HepG2 (cell line): ENCODE measurements around the gene YIF1A. TPM values are rescaled to one million over a fixed set of nuclear protein-coding genes. Genes with fewer than 3 reads are reported as not detected.

Experiments
- CEBPB ChIP-seq: IDR thresholded peaks from 2 replicates; pipeline ENCODE4 v1.6.1; 2011; ENCODE audit warnings: low read depth, low read length, improper control_type of control experiment, borderline replicate concordance
- DDIT3 ChIP-seq: sonication (generic); formaldehyde crosslinking; IDR thresholded peaks from 2 replicates; pipeline ENCODE4 v1.4.0; 2020; ENCODE audit warnings: mild to moderate bottlenecking, missing genetic modification reagents
- ERF ChIP-seq: IDR thresholded peaks from 2 replicates; pipeline ENCODE4 v1.6.1; 2018; ENCODE audit warnings: missing biosample characterization, missing genetic modification reagents
- ETS1 ChIP-seq: sonication (generic); formaldehyde crosslinking; IDR thresholded peaks from 2 replicates; pipeline ENCODE4 v1.4.0; 2020; ENCODE audit warnings: missing genetic modification reagents
- FOXO1 ChIP-seq: sonication (generic); formaldehyde crosslinking; IDR thresholded peaks from 2 replicates; pipeline ENCODE4 v1.4.0; 2020; ENCODE audit warnings: missing genetic modification reagents
- HNF1B ChIP-seq: sonication (generic); formaldehyde crosslinking; IDR thresholded peaks from 2 replicates; pipeline ENCODE4 v1.5.1; 2020; ENCODE audit warnings: mild to moderate bottlenecking, moderate library complexity, missing genetic modification reagents
- KDM1A ChIP-seq: IDR thresholded peaks from 2 replicates; pipeline ENCODE4 v1.6.1; 2016; ENCODE audit warnings: missing compliant biosample characterization
- KLF16 ChIP-seq, 2 experiments: sonication (generic) in 1 of 2; formaldehyde crosslinking in 1 of 2; IDR thresholded peaks; 2 replicates each; pipeline versions ENCODE4 v1.6.1 to v1.8.0; 2016 to 2023; ENCODE audit warnings: missing genetic modification reagents in 2 of 2, missing compliant biosample characterization in 1 of 2
- NFRKB ChIP-seq: fragments of 450-650 bp; IDR thresholded peaks from 2 replicates; pipeline ENCODE4 v1.6.1; 2017
- NONO ChIP-seq, 2 experiments: fragments of 450-650 bp in 1 of 2; sonication (generic) in 1 of 2; formaldehyde crosslinking in 1 of 2; IDR thresholded peaks in 1 of 2; conservative IDR thresholded peaks in 1 of 2; 2 replicates each; pipeline versions ENCODE4 v1.6.1 to v1.8.0; 2017 to 2022; ENCODE audit warnings: mild to moderate bottlenecking in 1 of 2, missing genetic modification reagents in 1 of 2, moderate library complexity in 1 of 2
- POGZ ChIP-seq: sonication (generic); formaldehyde crosslinking; IDR thresholded peaks from 2 replicates; pipeline ENCODE4 v1.4.0; 2020; ENCODE audit warnings: mild to moderate bottlenecking, missing genetic modification reagents
- SATB2 ChIP-seq: sonication (generic); formaldehyde crosslinking; IDR thresholded peaks from 2 replicates; pipeline ENCODE4 v1.5.0; 2020; ENCODE audit warnings: missing genetic modification reagents
- SMARCC2 ChIP-seq: fragments of 450-650 bp; IDR thresholded peaks from 2 replicates; pipeline ENCODE4 v1.6.1; 2017; ENCODE audit warnings: antibody characterized with exemption, mild to moderate bottlenecking
- TCF7L2 ChIP-seq: IDR thresholded peaks from 2 replicates; pipeline ENCODE4 v1.6.1; 2011; ENCODE audit warnings: mild to moderate bottlenecking, low read depth, low read length, moderate library complexity
- ZMYM3 ChIP-seq: sonication (generic); formaldehyde crosslinking; IDR thresholded peaks from 2 replicates; pipeline ENCODE4 v1.5.1; 2020; ENCODE audit warnings: mild to moderate bottlenecking, missing genetic modification reagents
- ZNF260 ChIP-seq: sonication (generic); formaldehyde crosslinking; IDR thresholded peaks from 2 replicates; pipeline ENCODE4 v1.4.0; 2020; ENCODE audit warnings: missing genetic modification reagents, low read depth, mild to moderate bottlenecking, borderline replicate concordance
- ZNF317 ChIP-seq: sonication (generic); formaldehyde crosslinking; IDR thresholded peaks from 2 replicates; pipeline ENCODE4 v1.5.0; 2020; ENCODE audit warnings: mild to moderate bottlenecking, missing genetic modification reagents
- ZNF644 ChIP-seq: IDR thresholded peaks from 2 replicates; pipeline ENCODE4 v1.6.1; 2016; ENCODE audit warnings: low read depth
- ZNF777 ChIP-seq: sonication (generic); formaldehyde crosslinking; IDR thresholded peaks from 2 replicates; pipeline ENCODE4 v1.4.0; 2020; ENCODE audit warnings: missing genetic modification reagents
- polyA plus RNA-seq, 8 experiments: library from polyadenylated mRNA; depleted of rRNA in 3 of 8; stranded (reverse) in 7 of 8; unstranded in 1 of 8; fragments of >200 nt; fragmentation: Illumina TruSeq in 4 of 8; extraction: Trizol in 4 of 8; gene quantifications; 2 replicates each; pipeline versions ENCODE4 v1.2.1 to v1.2.3, GENCODE V29; 2011 to 2016; ENCODE audit warnings: low read depth in 4 of 8, missing spikeins in 1 of 8, mixed read lengths in 1 of 8; ENCODE audit not compliant: insufficient read depth in 1 of 8
- total RNA-seq, 5 experiments: library from RNA; depleted of rRNA; stranded (reverse); fragments of >200 nt; fragmentation: Illumina TruSeq; extraction: Trizol; gene quantifications; 2 replicates each; pipeline ENCODE4 v1.2.3, GENCODE V29; 2016; ENCODE audit warnings: low read depth in 1 of 5
- TF ChIP-seq, protein P1 (sequence below): sonication (generic); formaldehyde crosslinking; conservative IDR thresholded peaks from 2 replicates; pipeline ENCODE4 v1.8.0; 2022; ENCODE audit warnings: mild to moderate bottlenecking, moderate library complexity, missing genetic modification reagents
- TF ChIP-seq, protein P2 (sequence below): IDR thresholded peaks from 2 replicates; pipeline ENCODE4 v1.6.1; 2016; ENCODE audit warnings: low read depth
- TF ChIP-seq, protein P3 (sequence below): sonication (generic); formaldehyde crosslinking; IDR thresholded peaks from 2 replicates; pipeline ENCODE4 v1.4.0; 2020; ENCODE audit warnings: missing genetic modification reagents
- TF ChIP-seq, protein P4 (sequence below): sonication (generic); formaldehyde crosslinking; IDR thresholded peaks from 2 replicates; pipeline ENCODE4 v1.9.0; 2021; ENCODE audit warnings: missing genetic modification reagents, mild to moderate bottlenecking, borderline replicate concordance

YIF1A gene
- total and polyA plus RNA-seq, 2 of the 13 experiments (the other 11 are each of a cell fraction or from before 2014, with no cell fraction given) = 133 to 145 TPM

DNA sequence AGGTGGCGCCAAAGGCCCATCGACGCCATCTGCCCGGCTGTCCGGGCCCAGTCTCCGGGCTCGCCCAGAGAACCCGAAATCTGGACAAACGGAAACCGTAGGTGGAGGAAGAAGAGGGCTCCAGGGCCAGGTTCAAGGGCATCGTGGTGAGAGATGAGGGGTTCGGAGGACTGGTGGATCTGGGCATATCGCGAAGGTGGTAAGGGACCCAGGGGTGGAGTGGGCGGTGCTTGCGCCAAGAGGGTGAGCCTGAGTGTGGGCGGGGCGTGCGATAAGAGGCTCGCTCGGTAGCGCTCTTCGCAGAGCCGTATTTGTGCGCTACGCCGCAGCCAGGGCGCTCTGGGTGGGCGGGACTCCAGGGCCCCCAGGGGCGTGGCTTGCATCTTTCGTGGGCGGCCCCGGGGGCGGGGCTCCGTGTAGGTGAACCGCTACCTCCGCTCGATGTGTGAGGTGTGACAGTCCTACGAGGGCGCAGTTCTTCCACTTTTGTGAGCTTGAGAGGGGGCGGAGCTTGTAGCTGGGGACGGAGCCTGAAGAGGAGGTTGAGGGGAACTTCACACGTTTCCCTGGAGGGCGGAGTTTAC is 23.1 kb upstream of the YIF1A start (continued):
- TF ChIP-seq, protein P1, sequence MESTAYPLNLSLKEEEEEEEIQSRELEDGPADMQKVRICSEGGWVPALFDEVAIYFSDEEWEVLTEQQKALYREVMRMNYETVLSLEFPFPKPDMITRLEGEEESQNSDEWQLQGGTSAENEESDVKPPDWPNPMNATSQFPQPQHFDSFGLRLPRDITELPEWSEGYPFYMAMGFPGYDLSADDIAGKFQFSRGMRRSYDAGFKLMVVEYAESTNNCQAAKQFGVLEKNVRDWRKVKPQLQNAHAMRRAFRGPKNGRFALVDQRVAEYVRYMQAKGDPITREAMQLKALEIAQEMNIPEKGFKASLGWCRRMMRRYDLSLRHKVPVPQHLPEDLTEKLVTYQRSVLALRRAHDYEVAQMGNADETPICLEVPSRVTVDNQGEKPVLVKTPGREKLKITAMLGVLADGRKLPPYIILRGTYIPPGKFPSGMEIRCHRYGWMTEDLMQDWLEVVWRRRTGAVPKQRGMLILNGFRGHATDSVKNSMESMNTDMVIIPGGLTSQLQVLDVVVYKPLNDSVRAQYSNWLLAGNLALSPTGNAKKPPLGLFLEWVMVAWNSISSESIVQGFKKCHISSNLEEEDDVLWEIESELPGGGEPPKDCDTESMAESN (CRISPR knock-in tag) = peak; percentile 68
- no peak for TF ChIP-seq POGZ (CRISPR knock-in tag)
- TF ChIP-seq CEBPB = no peak
- no peak; a peak in 2 of 4 replicates for TF ChIP-seq KLF16 (CRISPR knock-in tag; IDR thresholded peaks at IDR 0.05)
- no peak for TF ChIP-seq ETS1 (CRISPR knock-in tag)
- no peak for TF ChIP-seq NFRKB
- peak; percentile 78 for TF ChIP-seq ZNF777 (CRISPR knock-in tag)
- no peak for TF ChIP-seq KDM1A (CRISPR knock-in tag)
- no peak for TF ChIP-seq NONO (IDR thresholded peaks at IDR 0.05)
- no peak for TF ChIP-seq NONO (CRISPR knock-in tag; conservative IDR thresholded peaks at IDR 0.05)
- peak; percentile 67 for TF ChIP-seq ERF
- no peak for TF ChIP-seq ZNF644 (CRISPR knock-in tag)
- no peak for TF ChIP-seq ZMYM3
- TF ChIP-seq, protein P2, sequence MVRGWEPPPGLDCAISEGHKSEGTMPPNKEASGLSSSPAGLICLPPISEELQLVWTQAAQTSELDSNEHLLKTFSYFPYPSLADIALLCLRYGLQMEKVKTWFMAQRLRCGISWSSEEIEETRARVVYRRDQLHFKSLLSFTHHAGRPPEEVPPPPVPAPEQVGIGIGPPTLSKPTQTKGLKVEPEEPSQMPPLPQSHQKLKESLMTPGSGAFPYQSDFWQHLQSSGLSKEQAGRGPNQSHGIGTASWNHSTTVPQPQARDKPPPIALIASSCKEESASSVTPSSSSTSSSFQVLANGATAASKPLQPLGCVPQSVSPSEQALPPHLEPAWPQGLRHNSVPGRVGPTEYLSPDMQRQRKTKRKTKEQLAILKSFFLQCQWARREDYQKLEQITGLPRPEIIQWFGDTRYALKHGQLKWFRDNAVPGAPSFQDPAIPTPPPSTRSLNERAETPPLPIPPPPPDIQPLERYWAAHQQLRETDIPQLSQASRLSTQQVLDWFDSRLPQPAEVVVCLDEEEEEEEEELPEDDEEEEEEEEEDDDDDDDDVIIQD (CRISPR knock-in tag) = no peak; the same call in 1 of the 2 replicates
- TF ChIP-seq, protein P3, sequence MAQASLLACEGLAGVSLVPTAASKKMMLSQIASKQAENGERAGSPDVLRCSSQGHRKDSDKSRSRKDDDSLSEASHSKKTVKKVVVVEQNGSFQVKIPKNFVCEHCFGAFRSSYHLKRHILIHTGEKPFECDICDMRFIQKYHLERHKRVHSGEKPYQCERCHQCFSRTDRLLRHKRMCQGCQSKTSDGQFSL (CRISPR knock-in tag) = no peak
- TF ChIP-seq, protein P4, sequence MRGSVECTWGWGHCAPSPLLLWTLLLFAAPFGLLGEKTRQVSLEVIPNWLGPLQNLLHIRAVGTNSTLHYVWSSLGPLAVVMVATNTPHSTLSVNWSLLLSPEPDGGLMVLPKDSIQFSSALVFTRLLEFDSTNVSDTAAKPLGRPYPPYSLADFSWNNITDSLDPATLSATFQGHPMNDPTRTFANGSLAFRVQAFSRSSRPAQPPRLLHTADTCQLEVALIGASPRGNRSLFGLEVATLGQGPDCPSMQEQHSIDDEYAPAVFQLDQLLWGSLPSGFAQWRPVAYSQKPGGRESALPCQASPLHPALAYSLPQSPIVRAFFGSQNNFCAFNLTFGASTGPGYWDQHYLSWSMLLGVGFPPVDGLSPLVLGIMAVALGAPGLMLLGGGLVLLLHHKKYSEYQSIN = no peak
- peak; percentile 75 for TF ChIP-seq HNF1B
- TF ChIP-seq SMARCC2 = no peak
- no peak for TF ChIP-seq SATB2 (CRISPR knock-in tag)
- no peak for TF ChIP-seq TCF7L2
- no peak for TF ChIP-seq ZNF260 (CRISPR knock-in tag)
- TF ChIP-seq ZNF317 (CRISPR knock-in tag) = no peak
- no peak for TF ChIP-seq DDIT3 (CRISPR knock-in tag)
- TF ChIP-seq FOXO1 = no peak
